Measurements from ENCODE around the gene CA12.

CA12 gene

GRCh38 chr15:63305260-63305659 lies 76.4 kb downstream of the CA12 start:
- WGBS, 2 experiments (ENCODE audit: insufficient coverage in 2 of 2) = 90 to 98% methylated on average over 4 to 5 of the region's 5 CpGs
- no peak overlapping the region for H3K4me3 ChIP-seq (ENCODE audit: extremely low read depth, insufficient read depth, low read length, poor library complexity, severe bottlenecking)
- H3K4me1 ChIP-seq (ENCODE audit: control insufficient read depth, insufficient read depth, low read length, poor library complexity, severe bottlenecking) = no peaks in the 10 kb centered on the region
- no peaks in the 10 kb centered on the region for H3K9me3 ChIP-seq (ENCODE audit: control insufficient read depth, low read length)
- no peaks in the 10 kb centered on the region for H3K36me3 ChIP-seq (ENCODE audit: control insufficient read depth, insufficient read depth, low read length)
- no peak overlapping the region for H3K27ac ChIP-seq (ENCODE audit: low read depth, low read length, severe bottlenecking)

DNA sequence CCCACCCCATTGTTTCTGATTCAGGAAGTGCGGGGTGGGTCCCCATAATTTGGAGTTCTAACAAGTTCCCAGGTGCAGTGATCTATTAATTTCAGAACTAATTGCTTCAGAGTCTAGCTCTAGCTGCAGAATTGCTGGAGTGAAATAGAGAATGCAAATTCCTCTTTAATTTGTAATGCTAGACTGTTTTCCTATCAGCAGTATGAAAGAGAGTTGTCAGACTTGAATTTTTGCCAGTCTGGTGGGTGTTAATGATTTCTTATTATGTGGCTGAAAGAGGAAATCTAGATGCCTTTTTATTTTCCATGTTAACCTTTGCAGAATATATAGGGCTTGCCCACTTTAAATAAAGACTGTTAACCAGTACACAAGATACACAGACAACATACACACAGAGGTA lies 80.6 kb downstream of the CA12 start:
- WGBS, 2 experiments (ENCODE audit: insufficient coverage in 2 of 2) = 100% methylated on average over 1 of the region's 1 CpG

GRCh38 chr15:63299943-63300575 lies 81.6 kb downstream of the CA12 start:
- Histone ChIP-seq H3K36me3 (ENCODE audit: control insufficient read depth, insufficient read depth, low read length) (no peaks in the 10 kb centered on the region), H3K9me3 (ENCODE audit: control insufficient read depth, low read length) (no peaks in the 10 kb centered on the region), H3K4me1 (ENCODE audit: control insufficient read depth, insufficient read depth, low read length, poor library complexity, severe bottlenecking) (no peaks in the 10 kb centered on the region), H3K4me3 (ENCODE audit: extremely low read depth, insufficient read depth, low read length, poor library complexity, severe bottlenecking) (no peak overlapping the region), H3K27ac (ENCODE audit: low read depth, low read length, severe bottlenecking) (no peak overlapping the region)
- WGBS, 2 experiments (ENCODE audit: insufficient coverage in 2 of 2) = 87 to 93% methylated on average over 5 to 6 of the region's 7 CpGs

More for the DNA sequence above, 80.6 kb downstream of the CA12 start:
- H3K9me3 ChIP-seq (ENCODE audit: control insufficient read depth, low read length) = no peaks in the 10 kb centered on the region
- no peak overlapping the region for H3K27ac ChIP-seq (ENCODE audit: low read depth, low read length, severe bottlenecking)
- no peak overlapping the region for H3K4me3 ChIP-seq (ENCODE audit: extremely low read depth, insufficient read depth, low read length, poor library complexity, severe bottlenecking)
- no peaks in the 10 kb centered on the region for H3K4me1 ChIP-seq (ENCODE audit: control insufficient read depth, insufficient read depth, low read length, poor library complexity, severe bottlenecking)
- H3K36me3 ChIP-seq (ENCODE audit: control insufficient read depth, insufficient read depth, low read length) = no peaks in the 10 kb centered on the region

- 85 to 86% methylated on average over 5 to 6 of the region's 6 CpGs for WGBS, 2 experiments (ENCODE audit: insufficient coverage in 2 of 2)
- Histone ChIP-seq H3K4me1 (ENCODE audit: control insufficient read depth, insufficient read depth, low read length, poor library complexity, severe bottlenecking) (peaks cover 7% of the 10 kb centered on the region), H3K9me3 (ENCODE audit: control insufficient read depth, low read length) (no peaks in the 10 kb centered on the region), H3K36me3 (ENCODE audit: control insufficient read depth, insufficient read depth, low read length) (no peaks in the 10 kb centered on the region), H3K4me3 (ENCODE audit: extremely low read depth, insufficient read depth, low read length, poor library complexity, severe bottlenecking) (no peak overlapping the region), H3K27ac (ENCODE audit: low read depth, low read length, severe bottlenecking) (no peak overlapping the region)
Observed at GRCh38 chr15:63296195-63296594, 85.5 kb downstream of the CA12 start.

- Histone ChIP-seq H3K36me3 (ENCODE audit: control insufficient read depth, insufficient read depth, low read length) (no peaks in the 10 kb centered on the region), H3K4me1 (ENCODE audit: control insufficient read depth, insufficient read depth, low read length, poor library complexity, severe bottlenecking) (peaks cover 14% of the 10 kb centered on the region), H3K27ac (ENCODE audit: low read depth, low read length, severe bottlenecking) (no peak overlapping the region), H3K9me3 (ENCODE audit: control insufficient read depth, low read length) (no peaks in the 10 kb centered on the region), H3K4me3 (ENCODE audit: extremely low read depth, insufficient read depth, low read length, poor library complexity, severe bottlenecking) (no peak overlapping the region)
Observed at GRCh38 chr15:63295341-63295740, 86.3 kb downstream of the CA12 start.

- no peak overlapping the region for H3K4me3 ChIP-seq (ENCODE audit: extremely low read depth, insufficient read depth, low read length, poor library complexity, severe bottlenecking)
- H3K4me1 ChIP-seq (ENCODE audit: control insufficient read depth, insufficient read depth, low read length, poor library complexity, severe bottlenecking) = peaks cover 16% of the 10 kb centered on the region
- H3K9me3 ChIP-seq (ENCODE audit: control insufficient read depth, low read length) = no peaks in the 10 kb centered on the region
- H3K27ac ChIP-seq (ENCODE audit: low read depth, low read length, severe bottlenecking) = no peak overlapping the region
- H3K36me3 ChIP-seq (ENCODE audit: control insufficient read depth, insufficient read depth, low read length) = no peaks in the 10 kb centered on the region
- 100% methylated on average over 1 to 2 of the region's 3 CpGs for WGBS, 2 experiments (ENCODE audit: insufficient coverage in 2 of 2)
Observed at GRCh38 chr15:63294359-63294758, 87.3 kb downstream of the CA12 start.

GRCh38 chr15:63292771-63293170 lies 88.9 kb downstream of the CA12 start:
- Histone ChIP-seq H3K4me1 (ENCODE audit: control insufficient read depth, insufficient read depth, low read length, poor library complexity, severe bottlenecking) (peaks cover 16% of the 10 kb centered on the region), H3K36me3 (ENCODE audit: control insufficient read depth, insufficient read depth, low read length) (no peaks in the 10 kb centered on the region), H3K4me3 (ENCODE audit: extremely low read depth, insufficient read depth, low read length, poor library complexity, severe bottlenecking) (no peak overlapping the region), H3K9me3 (ENCODE audit: control insufficient read depth, low read length) (no peaks in the 10 kb centered on the region), H3K27ac (ENCODE audit: low read depth, low read length, severe bottlenecking) (no peak overlapping the region)
- 93 to 97% methylated on average over 2 to 4 of the region's 5 CpGs for WGBS, 2 experiments (ENCODE audit: insufficient coverage in 2 of 2)

DNA sequence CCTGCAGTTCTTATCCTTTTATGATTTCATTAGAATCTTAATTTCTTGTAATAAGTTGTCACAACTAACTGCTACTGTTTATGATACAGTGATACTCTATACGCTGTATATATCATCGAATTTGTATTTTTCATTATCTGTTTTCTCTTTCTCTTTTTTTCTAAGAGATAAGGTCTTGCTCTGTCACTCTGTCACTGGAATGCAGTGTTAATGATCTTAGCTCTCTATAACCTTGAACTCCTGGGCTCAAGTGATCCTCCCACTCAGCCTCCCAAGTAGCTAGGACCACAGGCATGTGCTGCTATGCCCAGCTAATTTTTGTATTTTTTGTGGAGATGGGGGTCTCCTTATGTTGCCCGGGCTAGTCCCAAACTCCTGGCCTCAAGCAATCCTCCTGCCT lies 89.4 kb downstream of the CA12 start:
- H3K36me3 ChIP-seq (ENCODE audit: control insufficient read depth, insufficient read depth, low read length) = no peaks in the 10 kb centered on the region
- H3K27ac ChIP-seq (ENCODE audit: low read depth, low read length, severe bottlenecking) = no peak overlapping the region
- peaks cover 18% of the 10 kb centered on the region for H3K4me1 ChIP-seq (ENCODE audit: control insufficient read depth, insufficient read depth, low read length, poor library complexity, severe bottlenecking)
- no peak overlapping the region for H3K4me3 ChIP-seq (ENCODE audit: extremely low read depth, insufficient read depth, low read length, poor library complexity, severe bottlenecking)
- no CpG with 5 or more reads among the region's 3 CpGs for WGBS, 2 experiments (ENCODE audit: insufficient coverage in 2 of 2)
- H3K9me3 ChIP-seq (ENCODE audit: control insufficient read depth, low read length) = no peaks in the 10 kb centered on the region

DNA sequence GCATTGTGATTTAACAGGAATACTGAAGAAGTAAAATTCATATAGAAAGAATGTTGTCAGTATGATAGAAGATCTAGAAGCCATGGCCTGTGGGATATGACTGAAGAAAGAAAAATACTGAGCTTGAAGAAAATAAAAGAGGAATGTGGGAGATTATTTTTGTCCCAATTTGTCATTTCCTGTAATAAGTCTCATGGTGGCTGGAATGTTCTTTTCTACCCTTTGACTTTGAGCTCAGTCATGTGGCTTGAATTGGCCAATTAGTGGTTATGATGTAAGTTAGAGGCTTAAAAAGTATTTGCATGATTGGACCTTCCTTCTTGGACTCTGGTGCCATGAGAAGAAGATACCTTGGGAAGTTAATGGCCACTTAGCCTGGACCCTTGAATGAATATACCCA lies 90.1 kb downstream of the CA12 start:
- H3K27ac ChIP-seq (ENCODE audit: low read depth, low read length, severe bottlenecking) = no peak overlapping the region
- no peaks in the 10 kb centered on the region for H3K9me3 ChIP-seq (ENCODE audit: control insufficient read depth, low read length)
- no peaks in the 10 kb centered on the region for H3K36me3 ChIP-seq (ENCODE audit: control insufficient read depth, insufficient read depth, low read length)
- H3K4me1 ChIP-seq (ENCODE audit: control insufficient read depth, insufficient read depth, low read length, poor library complexity, severe bottlenecking) = peaks cover 23% of the 10 kb centered on the region
- no peak overlapping the region for H3K4me3 ChIP-seq (ENCODE audit: extremely low read depth, insufficient read depth, low read length, poor library complexity, severe bottlenecking)

- H3K4me1 ChIP-seq (ENCODE audit: control insufficient read depth, insufficient read depth, low read length, poor library complexity, severe bottlenecking) = peaks cover 23% of the 10 kb centered on the region
- no peaks in the 10 kb centered on the region for H3K9me3 ChIP-seq (ENCODE audit: control insufficient read depth, low read length)
- no peak overlapping the region for H3K4me3 ChIP-seq (ENCODE audit: extremely low read depth, insufficient read depth, low read length, poor library complexity, severe bottlenecking)
- H3K36me3 ChIP-seq (ENCODE audit: control insufficient read depth, insufficient read depth, low read length) = no peaks in the 10 kb centered on the region
- WGBS, 2 experiments (ENCODE audit: insufficient coverage in 2 of 2) = 14% methylated on average over 1 of the region's 4 CpGs; no CpG with 5 or more reads in 1 of the 2 experiments
- no peak overlapping the region for H3K27ac ChIP-seq (ENCODE audit: low read depth, low read length, severe bottlenecking)
Observed at GRCh38 chr15:63288778-63289378, 92.8 kb downstream of the CA12 start.

DNA sequence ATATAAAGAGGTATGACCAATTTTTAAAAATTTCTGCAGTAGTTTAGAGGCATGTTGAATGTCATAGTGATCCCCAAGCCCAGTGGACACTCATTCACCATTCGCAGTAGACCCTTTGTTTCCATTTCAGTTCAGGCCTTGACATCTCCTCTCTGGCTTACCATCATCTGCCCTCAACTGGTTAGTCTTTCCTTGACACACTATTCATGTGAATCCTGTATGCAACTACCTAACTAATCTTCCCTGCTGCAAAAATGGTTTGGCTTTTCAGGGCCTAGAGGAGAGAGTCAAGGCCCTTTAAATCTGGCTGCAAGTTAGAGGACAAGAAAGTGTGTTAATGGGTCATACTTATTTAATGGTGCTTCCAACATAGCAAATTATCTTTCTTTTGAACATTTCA lies 93.3 kb downstream of the CA12 start:
- no peak overlapping the region for H3K27ac ChIP-seq (ENCODE audit: low read depth, low read length, severe bottlenecking)
- H3K4me1 ChIP-seq (ENCODE audit: control insufficient read depth, insufficient read depth, low read length, poor library complexity, severe bottlenecking) = peaks cover 23% of the 10 kb centered on the region
- WGBS, 2 experiments (ENCODE audit: insufficient coverage in 2 of 2) = 100% methylated on average over 1 of the region's 1 CpG
- H3K4me3 ChIP-seq (ENCODE audit: extremely low read depth, insufficient read depth, low read length, poor library complexity, severe bottlenecking) = no peak overlapping the region
- no peaks in the 10 kb centered on the region for H3K36me3 ChIP-seq (ENCODE audit: control insufficient read depth, insufficient read depth, low read length)
- no peaks in the 10 kb centered on the region for H3K9me3 ChIP-seq (ENCODE audit: control insufficient read depth, low read length)
